ENCODE results near the gene STPG3. TPM values are rescaled to one million over a fixed set of nuclear protein-coding genes. Genes with fewer than 3 reads are reported as not detected.

STPG3 gene
- total and polyA plus RNA-seq, 2 of the 13 experiments (the other 11 are each of a cell fraction or from before 2014, with no cell fraction given), result not detected

DNA sequence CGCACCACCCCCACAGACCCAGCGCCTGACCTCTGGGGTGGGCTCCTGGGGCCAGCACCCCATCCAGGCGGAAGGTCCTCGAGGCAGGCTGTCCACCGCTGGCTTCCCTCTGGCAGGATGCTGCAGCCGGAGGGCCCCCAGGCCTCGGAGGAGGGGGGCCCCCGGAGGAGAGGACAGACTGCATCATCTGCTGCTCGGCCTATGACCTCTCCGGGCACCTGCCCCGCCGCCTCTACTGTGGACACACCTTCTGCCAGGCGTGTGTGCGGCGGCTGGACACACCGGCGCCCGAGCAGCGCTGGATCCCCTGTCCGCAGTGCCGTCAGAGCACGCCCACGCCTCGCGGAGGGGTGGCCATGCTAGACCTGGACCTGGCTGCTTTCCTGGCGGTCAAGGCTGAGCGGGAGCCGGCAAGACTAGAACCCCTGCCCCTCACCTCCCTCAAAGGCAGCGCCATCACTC, 22.5 kb upstream of the STPG3 start (continued):
- no peak for TF ChIP-seq ZNF550 (CRISPR knock-in tag; IDR thresholded peaks at IDR 0.05; ENCODE audit: borderline replicate concordance)
- no peak for TF ChIP-seq MXD1 (CRISPR knock-in tag; IDR thresholded peaks at IDR 0.05)
- no peak for TF ChIP-seq NAIF1 (CRISPR knock-in tag; IDR thresholded peaks at IDR 0.05; ENCODE audit: borderline replicate concordance)
- TF ChIP-seq, protein P1, sequence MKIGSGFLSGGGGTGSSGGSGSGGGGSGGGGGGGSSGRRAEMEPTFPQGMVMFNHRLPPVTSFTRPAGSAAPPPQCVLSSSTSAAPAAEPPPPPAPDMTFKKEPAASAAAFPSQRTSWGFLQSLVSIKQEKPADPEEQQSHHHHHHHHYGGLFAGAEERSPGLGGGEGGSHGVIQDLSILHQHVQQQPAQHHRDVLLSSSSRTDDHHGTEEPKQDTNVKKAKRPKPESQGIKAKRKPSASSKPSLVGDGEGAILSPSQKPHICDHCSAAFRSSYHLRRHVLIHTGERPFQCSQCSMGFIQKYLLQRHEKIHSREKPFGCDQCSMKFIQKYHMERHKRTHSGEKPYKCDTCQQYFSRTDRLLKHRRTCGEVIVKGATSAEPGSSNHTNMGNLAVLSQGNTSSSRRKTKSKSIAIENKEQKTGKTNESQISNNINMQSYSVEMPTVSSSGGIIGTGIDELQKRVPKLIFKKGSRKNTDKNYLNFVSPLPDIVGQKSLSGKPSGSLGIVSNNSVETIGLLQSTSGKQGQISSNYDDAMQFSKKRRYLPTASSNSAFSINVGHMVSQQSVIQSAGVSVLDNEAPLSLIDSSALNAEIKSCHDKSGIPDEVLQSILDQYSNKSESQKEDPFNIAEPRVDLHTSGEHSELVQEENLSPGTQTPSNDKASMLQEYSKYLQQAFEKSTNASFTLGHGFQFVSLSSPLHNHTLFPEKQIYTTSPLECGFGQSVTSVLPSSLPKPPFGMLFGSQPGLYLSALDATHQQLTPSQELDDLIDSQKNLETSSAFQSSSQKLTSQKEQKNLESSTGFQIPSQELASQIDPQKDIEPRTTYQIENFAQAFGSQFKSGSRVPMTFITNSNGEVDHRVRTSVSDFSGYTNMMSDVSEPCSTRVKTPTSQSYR (CRISPR knock-in tag; IDR thresholded peaks at IDR 0.05; ENCODE audit: borderline replicate concordance), result no peak
- peak; percentile 57 for TF ChIP-seq SAP130 (CRISPR knock-in tag; IDR thresholded peaks at IDR 0.05; ENCODE audit: low read depth)
- TF ChIP-seq NR2F6 (IDR thresholded peaks at IDR 0.05), result no peak
- TF ChIP-seq NR2F6 (CRISPR knock-in tag; IDR thresholded peaks at IDR 0.05), result peak; percentile 68; the same call in 1 of the 2 replicates
- TF ChIP-seq, protein P2, sequence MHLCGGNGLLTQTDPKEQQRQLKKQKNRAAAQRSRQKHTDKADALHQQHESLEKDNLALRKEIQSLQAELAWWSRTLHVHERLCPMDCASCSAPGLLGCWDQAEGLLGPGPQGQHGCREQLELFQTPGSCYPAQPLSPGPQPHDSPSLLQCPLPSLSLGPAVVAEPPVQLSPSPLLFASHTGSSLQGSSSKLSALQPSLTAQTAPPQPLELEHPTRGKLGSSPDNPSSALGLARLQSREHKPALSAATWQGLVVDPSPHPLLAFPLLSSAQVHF (CRISPR knock-in tag; IDR thresholded peaks at IDR 0.05), result 0 out of 2 replicates have a peak, but pooled peaks have one; percentile 66
- TF ChIP-seq, protein P3, sequence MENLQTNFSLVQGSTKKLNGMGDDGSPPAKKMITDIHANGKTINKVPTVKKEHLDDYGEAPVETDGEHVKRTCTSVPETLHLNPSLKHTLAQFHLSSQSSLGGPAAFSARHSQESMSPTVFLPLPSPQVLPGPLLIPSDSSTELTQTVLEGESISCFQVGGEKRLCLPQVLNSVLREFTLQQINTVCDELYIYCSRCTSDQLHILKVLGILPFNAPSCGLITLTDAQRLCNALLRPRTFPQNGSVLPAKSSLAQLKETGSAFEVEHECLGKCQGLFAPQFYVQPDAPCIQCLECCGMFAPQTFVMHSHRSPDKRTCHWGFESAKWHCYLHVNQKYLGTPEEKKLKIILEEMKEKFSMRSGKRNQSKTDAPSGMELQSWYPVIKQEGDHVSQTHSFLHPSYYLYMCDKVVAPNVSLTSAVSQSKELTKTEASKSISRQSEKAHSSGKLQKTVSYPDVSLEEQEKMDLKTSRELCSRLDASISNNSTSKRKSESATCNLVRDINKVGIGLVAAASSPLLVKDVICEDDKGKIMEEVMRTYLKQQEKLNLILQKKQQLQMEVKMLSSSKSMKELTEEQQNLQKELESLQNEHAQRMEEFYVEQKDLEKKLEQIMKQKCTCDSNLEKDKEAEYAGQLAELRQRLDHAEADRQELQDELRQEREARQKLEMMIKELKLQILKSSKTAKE (CRISPR knock-in tag; IDR thresholded peaks at IDR 0.05; ENCODE audit: borderline replicate concordance), result 0 out of 2 replicates have a peak, but pooled peaks have one; percentile 30
- no peak for TF ChIP-seq ONECUT2 (CRISPR knock-in tag; IDR thresholded peaks at IDR 0.05)
- peak; percentile 55; the same call in 1 of the 2 replicates for TF ChIP-seq HNRNPL (IDR thresholded peaks at IDR 0.05; ENCODE audit: low read depth, low read length)

Data from HepG2 (cell line).